Esophagus muscularis mucosa (tissue), 2 donors: Measurements from ENCODE around the gene SPATA13.

Source experiments
- POLR2A ChIP-seq: fragments of 450-650 bp; IDR thresholded peaks from one replicate; pipeline ENCODE4 v1.6.1; 2017; ENCODE audit warnings: antibody characterized with exemption, moderate library complexity, mild to moderate bottlenecking, low read depth
- POLR2AphosphoS5 ChIP-seq, 2 donors: sonication (generic); formaldehyde crosslinking; IDR thresholded peaks; one replicate each; pipeline ENCODE4 v1.6.1; 2017; ENCODE audit warnings: antibody characterized with exemption in 2 of 2

GRCh38 chr13:24168979-24169378, 8.5 kb downstream of the SPATA13 start:
- TF ChIP-seq POLR2AphosphoS5 (IDR thresholded peaks at IDR 0.05): no peak
- no peak for TF ChIP-seq POLR2A
